Left kidney (tissue), 2 donors: ENCODE results near the gene HNMT. TPM values are rescaled to one million over a fixed set of nuclear protein-coding genes. Genes with fewer than 3 reads are reported as not detected.
"Not testable (repeated sequence)": the region's sequence is repeated elsewhere in the genome, so short reads cannot be mapped to it uniquely, and the experiment has no call there.

Experiments used
- DNase-seq: peaks from one replicate; pipeline ENCODE4 v3.0.0-alpha.2; 2013
- polyA plus RNA-seq: library from polyadenylated mRNA; unstranded; fragments of 120-200 nt; gene quantifications from one replicate; pipeline ENCODE4 v1.2.1, GENCODE V29; 2013; ENCODE audit not compliant: insufficient read length

Gene HNMT
- polyA plus RNA-seq, 1 donor = 78.8 TPM

GRCh38 chr2:137969876-137970275, 5.6 kb downstream of the HNMT start:
- no peak for DNase-seq

GRCh38 chr2:137971259-137971658, 7.0 kb downstream of the HNMT start:
- not testable (repeated sequence) for DNase-seq

GRCh38 chr2:137973280-137973679, 9.0 kb downstream of the HNMT start:
- DNase-seq = no peak

GRCh38 chr2:137975280-137976271, 11.3 kb downstream of the HNMT start:
- DNase-seq = peak; percentile 62

GRCh38 chr2:137976274-137976673, 12.0 kb downstream of the HNMT start:
- DNase-seq = no peak

GRCh38 chr2:137977790-137978189, 13.5 kb downstream of the HNMT start:
- no peak for DNase-seq

GRCh38 chr2:137980459-137980858, 16.2 kb downstream of the HNMT start:
- DNase-seq = no peak

GRCh38 chr2:137981112-137981656, 16.9 kb downstream of the HNMT start:
- DNase-seq = no peak

- no peak for DNase-seq
Observed at GRCh38 chr2:137983581-137983980, 19.3 kb downstream of the HNMT start.

GRCh38 chr2:137986268-137986667, 22.0 kb downstream of the HNMT start:
- no peak for DNase-seq

GRCh38 chr2:137987011-137987410, 22.7 kb downstream of the HNMT start:
- DNase-seq = no peak

GRCh38 chr2:137991078-137991477, 26.8 kb downstream of the HNMT start:
- DNase-seq = no peak

- no peak for DNase-seq
Observed at GRCh38 chr2:137992039-137992646, 27.9 kb downstream of the HNMT start.

GRCh38 chr2:137993715-137994476, 29.6 kb downstream of the HNMT start:
- not testable (repeated sequence) for DNase-seq

- DNase-seq = not testable (repeated sequence)
Observed at GRCh38 chr2:137995368-137995767, 31.1 kb downstream of the HNMT start.

GRCh38 chr2:137996158-137996557, 31.9 kb downstream of the HNMT start:
- DNase-seq = not testable (repeated sequence)

GRCh38 chr2:137997733-137998132, 33.5 kb downstream of the HNMT start:
- no peak for DNase-seq

GRCh38 chr2:137998503-137998902, 34.2 kb downstream of the HNMT start:
- no peak for DNase-seq

GRCh38 chr2:137999273-137999672, 35.0 kb downstream of the HNMT start:
- DNase-seq = no peak

- no peak for DNase-seq
Observed at GRCh38 chr2:138000009-138000408, 35.7 kb downstream of the HNMT start.

- no peak for DNase-seq
Observed at GRCh38 chr2:138000796-138001195, 36.5 kb downstream of the HNMT start.

- no peak for DNase-seq
Observed at GRCh38 chr2:138003411-138003810, 39.1 kb downstream of the HNMT start.
